Breast epithelium (tissue), 3 donors: ENCODE measurements around the gene ARL5C.

Source experiments
- POLR2A ChIP-seq: fragments of 450-650 bp; IDR thresholded peaks from one replicate; pipeline ENCODE4 v1.6.1; 2016; ENCODE audit warnings: antibody characterized with exemption, mild to moderate bottlenecking, moderate library complexity
- POLR2AphosphoS5 ChIP-seq, 3 donors: sonication (generic); formaldehyde crosslinking; IDR thresholded peaks; one replicate each; pipeline ENCODE4 v1.6.1; 2017; ENCODE audit warnings: antibody characterized with exemption in 3 of 3

GRCh38 chr17:39164675-39165143 is 1.3 kb downstream of the ARL5C start:
- TF ChIP-seq POLR2AphosphoS5 (IDR thresholded peaks at IDR 0.05) = peak in 1 of 3 donors; percentile 28
- TF ChIP-seq POLR2A = no peak
